Spleen (tissue), 11 donors: Measurements from ENCODE around the gene AP3B1. TPM values are rescaled to one million over a fixed set of nuclear protein-coding genes. Genes with fewer than 3 reads are reported as not detected.

ENCODE experiments used
- DNase-seq: peaks from one replicate; pipeline ENCODE4 v3.0.0-alpha.2; 2020
- H3K27ac ChIP-seq, 8 donors: fragments of 200-600 bp; sonication (generic) in 7 of 8; 1 replicate in 4 of 8; 2 replicates in 4 of 8; pipeline versions ENCODE4 v1.5.0 to v1.8.0; 2016 to 2021; ENCODE audit warnings: inconsistent platforms in 4 of 8, mild to moderate bottlenecking in 4 of 8, moderate library complexity in 1 of 8
- H3K27me3 ChIP-seq, 7 donors: fragments of 200-600 bp; sonication (generic) in 6 of 7; replicated peaks in 1 of 7; 1 replicate in 4 of 7; 2 replicates in 3 of 7; pipeline versions ENCODE4 v1.5.0 to v1.8.0; 2016 to 2021; ENCODE audit warnings: inconsistent platforms in 3 of 7, mild to moderate bottlenecking in 1 of 7
- H3K36me3 ChIP-seq, 6 donors: fragments of 200-600 bp; sonication (generic) in 5 of 6; 1 replicate in 4 of 6; 2 replicates in 2 of 6; pipeline versions ENCODE4 v1.5.0 to v1.8.0; 2016 to 2021; ENCODE audit warnings: inconsistent platforms in 2 of 6
- H3K4me1 ChIP-seq, 6 donors: fragments of 200-600 bp; sonication (generic) in 5 of 6; 1 replicate in 3 of 6; 2 replicates in 3 of 6; pipeline versions ENCODE4 v1.5.0 to v1.8.0; 2016 to 2021; ENCODE audit warnings: inconsistent platforms in 3 of 6
- H3K4me3 ChIP-seq, 8 donors: fragments of 200-600 bp; sonication (generic) in 7 of 8; 1 replicate in 4 of 8; 2 replicates in 4 of 8; pipeline versions ENCODE4 v1.5.0 to v1.8.0; 2016 to 2021; ENCODE audit warnings: inconsistent platforms in 4 of 8, mild to moderate bottlenecking in 4 of 8, moderate library complexity in 2 of 8
- H3K9me3 ChIP-seq, 8 donors: fragments of 200-600 bp; sonication (generic) in 7 of 8; 1 replicate in 4 of 8; 2 replicates in 4 of 8; pipeline versions ENCODE4 v1.5.0 to v1.8.0; 2016 to 2021; ENCODE audit warnings: inconsistent platforms in 4 of 8
- POLR2A ChIP-seq, 3 donors: fragments of 450-650 bp; IDR thresholded peaks; one replicate each; pipeline ENCODE4 v1.5.1; 2017; ENCODE audit warnings: antibody characterized with exemption in 3 of 3, mild to moderate bottlenecking in 1 of 3
- POLR2AphosphoS5 ChIP-seq, 3 donors: sonication (generic); formaldehyde crosslinking; IDR thresholded peaks; one replicate each; pipeline ENCODE4 v1.5.1; 2017; ENCODE audit warnings: antibody characterized with exemption in 3 of 3
- WGBS, 5 donors: extraction: QIAGEN DNeasy Blood & Tissue Kit in 3 of 5; methylation state at CpG; one replicate each; pipeline versions ENCODE4 v1.1.5 to v1.1.7; 2013 to 2018; 5-methylcytosine and 5-hydroxymethylcytosine counted together
- intact Hi-C: fragments of 100-400 bp; cut with DNase I; formaldehyde crosslinking; loops from one replicate; pipeline ENCODE4 v1.15.0; 2023; ENCODE audit warnings: low total_unique reads
- polyA plus RNA-seq, 3 donors: library from polyadenylated mRNA; stranded (reverse); fragments of 200-250 nt; gene quantifications; one replicate each; pipeline ENCODE4 v1.2.1, GENCODE V29; 2013
- total RNA-seq, 7 donors: library from RNA; depleted of rRNA in 3 of 7; stranded (reverse); fragments of >200 nt in 3 of 7; fragmentation: NEBNext Ultra II Directional in 4 of 7; extraction: Animal tissue kit (Norgen Biotek cat#: 25700) in 4 of 7; gene quantifications; one replicate each; pipeline versions ENCODE4 v1.1.0 to v1.2.1, GENCODE V29; 2016 to 2021
- TF ChIP-seq, protein P1 (sequence below), 11 experiments: fragments of 200-600 bp in 7 of 11; fragments of 450-650 bp in 4 of 11; sonication (generic) in 4 of 11; IDR thresholded peaks in 8 of 11; conservative IDR thresholded peaks in 3 of 11; 1 replicate in 7 of 11; 2 replicates in 4 of 11; pipeline versions ENCODE4 v1.4.0 to v1.8.0; 2016 to 2021; ENCODE audit warnings: antibody characterized with exemption in 11 of 11, inconsistent platforms in 4 of 11, mild to moderate bottlenecking in 1 of 11
- donor health status: healthy with polysubstance abuse.
- donor health status: DM: no; HTN: no; CAD: no; lungs with moderate emphysema.
- donor health status: DM: no; HTN: no; CAD: no.
- donor health status: Bipolar disorder and iron deficiency.
- donor health status: healthy.
- donor health status: DM: no; HTN: no; CAD: no.
- donor health status: DM: yes; HTN: yes; CAD: no.

Gene AP3B1
- total and polyA plus RNA-seq, 10 donors: 27.9 to 76.2 (median 48.2) TPM

DNA sequence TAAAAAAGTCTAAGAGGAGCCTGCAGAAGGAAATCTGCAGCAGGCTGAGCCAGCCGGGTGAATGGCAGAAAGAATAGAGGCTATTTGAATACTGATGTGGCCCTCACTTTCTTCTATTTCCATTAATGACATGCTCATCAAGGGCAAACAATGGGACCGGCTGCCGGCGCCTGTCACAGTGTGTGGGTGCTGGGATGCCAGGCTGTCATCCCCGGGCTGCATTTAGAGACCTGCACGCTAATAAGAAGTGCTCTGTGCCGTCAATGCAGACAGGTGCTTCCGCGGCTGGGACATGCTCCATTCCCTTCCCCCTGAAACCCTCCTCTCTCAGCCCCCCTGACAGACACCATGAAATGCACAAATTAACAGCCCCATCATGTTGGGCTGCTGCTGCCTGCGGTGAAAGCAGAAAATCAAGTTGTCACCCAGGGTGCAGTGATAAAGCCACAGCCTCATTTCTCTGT is 300.6 kb downstream of the AP3B1 start:
- TF ChIP-seq POLR2A (IDR thresholded peaks at IDR 0.05): no peak
- TF ChIP-seq POLR2AphosphoS5 (IDR thresholded peaks at IDR 0.05): no peak
- TF ChIP-seq, protein P1, sequence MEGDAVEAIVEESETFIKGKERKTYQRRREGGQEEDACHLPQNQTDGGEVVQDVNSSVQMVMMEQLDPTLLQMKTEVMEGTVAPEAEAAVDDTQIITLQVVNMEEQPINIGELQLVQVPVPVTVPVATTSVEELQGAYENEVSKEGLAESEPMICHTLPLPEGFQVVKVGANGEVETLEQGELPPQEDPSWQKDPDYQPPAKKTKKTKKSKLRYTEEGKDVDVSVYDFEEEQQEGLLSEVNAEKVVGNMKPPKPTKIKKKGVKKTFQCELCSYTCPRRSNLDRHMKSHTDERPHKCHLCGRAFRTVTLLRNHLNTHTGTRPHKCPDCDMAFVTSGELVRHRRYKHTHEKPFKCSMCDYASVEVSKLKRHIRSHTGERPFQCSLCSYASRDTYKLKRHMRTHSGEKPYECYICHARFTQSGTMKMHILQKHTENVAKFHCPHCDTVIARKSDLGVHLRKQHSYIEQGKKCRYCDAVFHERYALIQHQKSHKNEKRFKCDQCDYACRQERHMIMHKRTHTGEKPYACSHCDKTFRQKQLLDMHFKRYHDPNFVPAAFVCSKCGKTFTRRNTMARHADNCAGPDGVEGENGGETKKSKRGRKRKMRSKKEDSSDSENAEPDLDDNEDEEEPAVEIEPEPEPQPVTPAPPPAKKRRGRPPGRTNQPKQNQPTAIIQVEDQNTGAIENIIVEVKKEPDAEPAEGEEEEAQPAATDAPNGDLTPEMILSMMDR (IDR thresholded peaks at IDR 0.05 in 8 of 11, conservative IDR thresholded peaks at IDR 0.05 in 3 of 11): no peak
- Histone ChIP-seq H3K4me3 (no peak overlapping the region), H3K27ac (peak overlapping the region in 1 of 8 donors; percentile 26), H3K4me1 (peaks cover 0 to 8% (median 0%) of the 10 kb centered on the region in 6 donors), H3K27me3 (no peaks in the 10 kb centered on the region), H3K9me3 (no peaks in the 10 kb centered on the region), H3K36me3 (peaks cover 0 to 61% (median under 1%) of the 10 kb centered on the region in 6 donors)
- WGBS, 5 donors: 76 to 92% (median 84%) methylated on average over 10 of the region's 10 CpGs
- intact Hi-C loops: no loop called here
- DNase-seq: no peak

DNA sequence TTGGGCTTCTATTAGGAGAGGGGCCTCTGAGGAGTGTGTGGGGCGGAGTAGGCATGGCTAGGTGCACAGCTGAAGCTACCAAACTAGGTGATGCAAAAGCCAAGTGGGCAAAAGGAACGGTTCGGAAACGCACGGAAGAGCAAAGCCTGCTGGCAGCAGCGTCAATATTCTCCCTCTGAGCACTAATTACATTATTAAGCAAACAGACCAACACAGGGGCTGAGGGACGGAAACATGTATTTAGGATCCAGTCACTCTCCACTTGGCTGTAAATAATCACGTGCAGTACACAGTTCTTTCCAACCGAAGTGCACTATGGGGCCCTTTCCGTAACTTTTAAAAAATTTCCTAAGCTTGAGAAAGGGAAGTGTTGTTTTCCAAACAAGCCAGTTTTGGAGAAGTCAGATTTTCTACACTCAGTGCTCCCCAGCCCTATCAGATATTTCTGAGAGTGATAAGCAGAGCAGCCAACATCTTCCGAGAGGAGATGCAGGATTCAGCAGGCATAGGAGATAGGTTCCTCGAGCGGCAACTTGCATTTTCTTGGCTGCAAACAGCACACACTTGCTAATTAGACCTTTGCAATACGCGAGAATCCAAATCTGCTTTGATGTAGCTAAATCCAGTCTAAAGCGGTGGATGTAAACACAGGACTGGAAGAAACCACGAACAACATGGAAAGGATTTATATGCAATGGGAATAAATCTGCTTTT is 301.2 kb downstream of the AP3B1 start:
- no peaks in the 10 kb centered on the region for H3K27me3 ChIP-seq
- no peak for DNase-seq
- WGBS, 5 donors: 91 to 94% (median 92%) methylated on average over 17 of the region's 17 CpGs
- H3K4me1 ChIP-seq: peaks cover 0 to 8% (median 0%) of the 10 kb centered on the region in 6 donors
- intact Hi-C loops: no loop called here
- no peak overlapping the region for H3K27ac ChIP-seq
- no peak overlapping the region for H3K4me3 ChIP-seq
- H3K36me3 ChIP-seq: peaks cover 0 to 61% (median 0%) of the 10 kb centered on the region in 6 donors
- TF ChIP-seq, protein P1 (IDR thresholded peaks at IDR 0.05 in 8 of 11, conservative IDR thresholded peaks at IDR 0.05 in 3 of 11): no peak
- TF ChIP-seq POLR2AphosphoS5 (IDR thresholded peaks at IDR 0.05): no peak
- no peak for TF ChIP-seq POLR2A (IDR thresholded peaks at IDR 0.05)
- H3K9me3 ChIP-seq: no peaks in the 10 kb centered on the region

GRCh38 chr5:77991084-77991483 is 303.4 kb downstream of the AP3B1 start:
- Histone ChIP-seq H3K27ac (no peak overlapping the region), H3K36me3 (peaks cover 0 to 50% (median 0%) of the 10 kb centered on the region in 6 donors), H3K4me3 (no peak overlapping the region), H3K9me3 (no peaks in the 10 kb centered on the region), H3K4me1 (peaks cover 0 to 8% (median 0%) of the 10 kb centered on the region in 6 donors), H3K27me3 (no peaks in the 10 kb centered on the region)
- no peak for TF ChIP-seq POLR2AphosphoS5 (IDR thresholded peaks at IDR 0.05)
- no peak for TF ChIP-seq POLR2A (IDR thresholded peaks at IDR 0.05)
- TF ChIP-seq, protein P1 (IDR thresholded peaks at IDR 0.05 in 8 of 11, conservative IDR thresholded peaks at IDR 0.05 in 3 of 11): no peak
- intact Hi-C loops: no loop called here
- WGBS, 5 donors: 71 to 89% (median 77%) methylated on average over 5 of the region's 5 CpGs
- no peak for DNase-seq

- TF ChIP-seq, protein P1 (IDR thresholded peaks at IDR 0.05 in 8 of 11, conservative IDR thresholded peaks at IDR 0.05 in 3 of 11): no peak
- TF ChIP-seq POLR2AphosphoS5 (IDR thresholded peaks at IDR 0.05) (no peak), POLR2A (IDR thresholded peaks at IDR 0.05) (no peak)
- H3K27me3 ChIP-seq: no peaks in the 10 kb centered on the region
- no peak overlapping the region for H3K27ac ChIP-seq
- no peaks in the 10 kb centered on the region for H3K9me3 ChIP-seq
- WGBS, 5 donors: 85 to 97% (median 93%) methylated on average over 3 of the region's 3 CpGs
- H3K36me3 ChIP-seq: peaks cover 0 to 46% (median 0%) of the 10 kb centered on the region in 6 donors
- H3K4me3 ChIP-seq: no peak overlapping the region
- H3K4me1 ChIP-seq: peaks cover 0 to 8% (median 0%) of the 10 kb centered on the region in 6 donors
- no peak for DNase-seq
- intact Hi-C loops: no loop called here
These were observed 304.5 kb downstream of the AP3B1 start for GRCh38 chr5:77990020-77990419.
